Measurements from ENCODE around the gene RNF151.

Gene RNF151

GRCh38 chr16:1999866-2000514 lies 33.3 kb downstream of the RNF151 start:
- peaks cover 10% of the 10 kb centered on the region for H4K20me1 ChIP-seq (ENCODE audit: control insufficient read depth, insufficient read depth, low read depth, low read length)
- H3K4me2 ChIP-seq (ENCODE audit: low read length), result no peak overlapping the region
- TF ChIP-seq CTCF (IDR thresholded peaks at IDR 0.05; ENCODE audit: low read depth, low read length, poor library complexity, severe bottlenecking) (no peak), EZH2phosphoT487 (IDR thresholded peaks at IDR 0.05; ENCODE audit: borderline replicate concordance, low read length) (no peak)
- no peaks in the 10 kb centered on the region for H3K27me3 ChIP-seq (ENCODE audit: control insufficient read depth, low read length)
- H3K4me3 ChIP-seq (ENCODE audit: low read length), result no peak overlapping the region
- no peaks in the 10 kb centered on the region for H3K9me3 ChIP-seq (ENCODE audit: control insufficient read depth, insufficient read depth, low read length)
- H3K36me3 ChIP-seq (ENCODE audit: control insufficient read depth, low read length), result peaks cover 87% of the 10 kb centered on the region
- H3K4me1 ChIP-seq (ENCODE audit: control insufficient read depth, low read length), result peaks cover 10% of the 10 kb centered on the region
- H3K9me2 ChIP-seq (replicated peaks; ENCODE audit: control insufficient read depth, low read length), result no peaks in the 10 kb centered on the region
- peaks cover 15% of the 10 kb centered on the region for H3F3A ChIP-seq (ENCODE audit: control insufficient read depth, insufficient read depth)
- no peak overlapping the region for H3K27ac ChIP-seq (ENCODE audit: low read depth, low read length)
- H3K79me2 ChIP-seq (ENCODE audit: control insufficient read depth, low read length), result peaks cover 36% of the 10 kb centered on the region

GRCh38 chr16:2001035-2001434 lies 34.4 kb downstream of the RNF151 start:
- peaks cover 5% of the 10 kb centered on the region for H3F3A ChIP-seq (ENCODE audit: control insufficient read depth, insufficient read depth)
- no peak overlapping the region for H3K4me3 ChIP-seq (ENCODE audit: low read length)
- H3K36me3 ChIP-seq (ENCODE audit: control insufficient read depth, low read length), result peaks cover 88% of the 10 kb centered on the region
- peaks cover 18% of the 10 kb centered on the region for H3K4me1 ChIP-seq (ENCODE audit: control insufficient read depth, low read length)
- no peaks in the 10 kb centered on the region for H3K9me2 ChIP-seq (replicated peaks; ENCODE audit: control insufficient read depth, low read length)
- H4K20me1 ChIP-seq (ENCODE audit: control insufficient read depth, insufficient read depth, low read depth, low read length), result peaks cover 12% of the 10 kb centered on the region
- no peaks in the 10 kb centered on the region for H3K9me3 ChIP-seq (ENCODE audit: control insufficient read depth, insufficient read depth, low read length)
- no peak overlapping the region for H3K4me2 ChIP-seq (ENCODE audit: low read length)
- peaks cover 46% of the 10 kb centered on the region for H3K79me2 ChIP-seq (ENCODE audit: control insufficient read depth, low read length)
- no peak for TF ChIP-seq EZH2phosphoT487 (IDR thresholded peaks at IDR 0.05; ENCODE audit: borderline replicate concordance, low read length)
- no peak for TF ChIP-seq CTCF (IDR thresholded peaks at IDR 0.05; ENCODE audit: low read depth, low read length, poor library complexity, severe bottlenecking)
- H3K27ac ChIP-seq (ENCODE audit: low read depth, low read length), result no peak overlapping the region
- H3K27me3 ChIP-seq (ENCODE audit: control insufficient read depth, low read length), result no peaks in the 10 kb centered on the region

GRCh38 chr16:2001456-2002355 lies 35.0 kb downstream of the RNF151 start:
- H3K4me3 ChIP-seq (ENCODE audit: low read length), result no peak overlapping the region
- peaks cover 92% of the 10 kb centered on the region for H3K36me3 ChIP-seq (ENCODE audit: control insufficient read depth, low read length)
- H3K27ac ChIP-seq (ENCODE audit: low read depth, low read length), result no peak overlapping the region
- H3K27me3 ChIP-seq (ENCODE audit: control insufficient read depth, low read length), result no peaks in the 10 kb centered on the region
- no peak overlapping the region for H3K4me2 ChIP-seq (ENCODE audit: low read length)
- peaks cover 24% of the 10 kb centered on the region for H3K4me1 ChIP-seq (ENCODE audit: control insufficient read depth, low read length)
- peaks cover 2% of the 10 kb centered on the region; the same call in 1 of the 2 replicates for H3F3A ChIP-seq (ENCODE audit: control insufficient read depth, insufficient read depth)
- H3K9me2 ChIP-seq (replicated peaks; ENCODE audit: control insufficient read depth, low read length), result no peaks in the 10 kb centered on the region
- peaks cover 53% of the 10 kb centered on the region for H3K79me2 ChIP-seq (ENCODE audit: control insufficient read depth, low read length)
- no peaks in the 10 kb centered on the region for H3K9me3 ChIP-seq (ENCODE audit: control insufficient read depth, insufficient read depth, low read length)
- peaks cover 18% of the 10 kb centered on the region for H4K20me1 ChIP-seq (ENCODE audit: control insufficient read depth, insufficient read depth, low read depth, low read length)
- TF ChIP-seq EZH2phosphoT487 (IDR thresholded peaks at IDR 0.05; ENCODE audit: borderline replicate concordance, low read length), result no peak
- TF ChIP-seq CTCF (IDR thresholded peaks at IDR 0.05; ENCODE audit: low read depth, low read length, poor library complexity, severe bottlenecking), result no peak

All from DOHH2 (cell line).